HG03432 (cell line): Measurements from ENCODE around the gene CMAS.
"Not testable (repeated sequence)": the region's sequence is repeated elsewhere in the genome, so short reads cannot be mapped to it uniquely, and the experiment has no call there.

ENCODE experiments used
- ATAC-seq: cut with Tn5 transposase; IDR thresholded peaks from one replicate; pipeline ENCODE4 v1.9.1; 2021; ENCODE audit warnings: mild to moderate bottlenecking, moderate library complexity; ENCODE audit not compliant: unreplicated experiment

Gene CMAS

DNA sequence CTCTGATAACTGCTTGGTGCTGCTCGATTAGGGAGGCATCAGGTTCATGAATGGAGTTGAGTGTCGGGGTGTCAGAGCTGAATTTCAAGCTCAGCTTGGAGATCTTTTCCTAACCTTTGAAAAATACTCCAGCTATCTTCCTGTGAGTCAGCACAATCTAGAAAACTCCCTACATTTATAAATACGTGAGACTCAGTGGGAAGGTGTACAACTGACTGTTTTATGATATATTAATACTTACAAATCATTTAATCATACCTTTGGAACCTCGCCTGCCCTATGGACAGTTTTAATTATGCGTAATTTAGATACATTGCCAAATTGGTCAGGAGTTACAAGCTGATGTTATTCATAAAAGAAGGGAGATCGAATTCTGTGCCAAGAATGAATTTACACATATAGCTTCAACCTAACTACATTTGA, 961 bp downstream of the CMAS start:
- no peak for ATAC-seq

DNA sequence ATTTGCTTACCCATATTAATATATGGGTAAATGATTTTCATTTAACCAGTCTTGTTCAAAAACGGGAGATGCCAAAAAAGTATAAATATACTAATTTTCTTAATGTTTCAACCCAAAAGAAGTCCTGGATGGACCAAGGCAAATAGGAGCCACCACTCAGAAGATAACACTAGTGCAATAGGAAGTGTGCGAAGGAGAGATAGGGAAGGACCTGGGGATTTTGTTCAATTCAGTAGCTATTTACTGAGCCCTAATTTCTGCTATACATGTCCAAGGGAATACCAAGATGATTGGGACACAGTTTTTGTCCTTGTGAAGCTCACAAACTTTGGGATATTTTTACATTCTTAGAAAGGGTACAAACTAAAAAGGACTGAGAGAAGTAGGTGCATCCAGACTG, 1.5 kb downstream of the CMAS start:
- ATAC-seq, result no peak

GRCh38 chr12:22048351-22049041, 2.5 kb downstream of the CMAS start:
- no peak for ATAC-seq

- no peak for ATAC-seq
Measured at GRCh38 chr12:22050078-22050477, 4.1 kb downstream of the CMAS start.

DNA sequence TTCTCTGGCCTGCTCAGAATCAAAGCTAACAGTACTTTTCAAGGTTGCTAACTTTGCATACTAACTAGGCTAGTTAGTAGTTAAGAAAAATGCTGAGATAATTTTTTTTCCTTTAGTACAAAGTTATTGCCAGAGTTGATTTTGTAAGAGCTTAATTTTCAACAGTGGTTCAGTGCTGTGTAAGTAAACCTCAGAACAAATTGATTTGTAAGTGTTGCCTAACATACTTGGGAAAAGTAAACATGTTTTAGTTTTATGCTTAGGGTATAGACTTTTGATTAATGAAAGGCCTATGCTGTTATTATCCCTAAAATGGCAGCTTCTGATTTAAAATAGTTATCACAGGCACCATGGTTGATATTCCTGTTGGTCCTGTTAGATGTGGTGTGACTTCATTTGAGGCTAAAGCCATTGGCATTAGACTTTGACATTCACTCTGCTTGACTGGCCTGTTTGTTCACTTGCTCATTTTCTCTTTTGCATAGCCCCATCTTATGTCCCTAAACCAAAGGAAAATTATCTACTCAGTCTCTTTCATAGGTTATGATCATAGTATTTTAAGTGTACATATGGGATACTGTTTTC, 5.2 kb downstream of the CMAS start:
- no peak for ATAC-seq

DNA sequence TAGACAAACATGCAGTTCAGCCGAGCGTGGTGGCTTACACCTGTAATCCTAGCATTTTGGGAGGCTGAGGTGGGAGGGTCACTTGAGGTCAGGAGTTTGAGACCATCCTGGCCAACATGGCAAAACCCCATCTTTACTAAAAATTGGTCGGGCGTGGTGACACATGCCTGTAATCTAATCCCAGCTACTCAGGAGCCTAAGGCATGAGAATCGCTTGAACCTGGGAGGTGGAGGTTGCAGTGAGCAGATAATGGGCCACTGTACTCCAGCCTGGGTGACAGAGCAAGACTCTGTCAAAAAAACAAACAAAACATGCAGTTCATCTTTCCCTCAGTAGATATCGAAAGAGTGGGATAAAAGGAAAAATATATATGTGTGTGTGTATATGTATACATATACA, 7.0 kb downstream of the CMAS start:
- ATAC-seq, result not testable (repeated sequence)

DNA sequence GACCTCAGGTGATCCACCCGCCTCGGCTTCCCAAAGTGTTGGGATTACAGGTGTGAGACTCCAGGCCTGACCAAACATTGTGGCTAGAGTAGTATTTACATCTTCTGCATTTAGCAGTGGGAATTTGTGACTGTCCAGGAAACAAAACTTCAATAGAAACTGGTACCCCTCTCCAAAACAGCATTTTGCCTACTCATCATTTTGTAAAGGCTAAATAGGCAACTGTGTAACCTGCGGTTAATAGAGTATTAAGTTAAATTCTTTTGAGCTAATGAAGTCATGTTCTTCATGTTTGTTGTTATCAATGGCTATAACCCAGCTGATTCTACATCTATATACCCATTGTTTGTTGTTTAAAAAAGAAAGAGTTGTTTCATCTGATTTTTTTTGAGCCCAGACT, 8.1 kb downstream of the CMAS start:
- ATAC-seq, result no peak

GRCh38 chr12:22056607-22057006, 10.6 kb downstream of the CMAS start:
- no peak for ATAC-seq

DNA sequence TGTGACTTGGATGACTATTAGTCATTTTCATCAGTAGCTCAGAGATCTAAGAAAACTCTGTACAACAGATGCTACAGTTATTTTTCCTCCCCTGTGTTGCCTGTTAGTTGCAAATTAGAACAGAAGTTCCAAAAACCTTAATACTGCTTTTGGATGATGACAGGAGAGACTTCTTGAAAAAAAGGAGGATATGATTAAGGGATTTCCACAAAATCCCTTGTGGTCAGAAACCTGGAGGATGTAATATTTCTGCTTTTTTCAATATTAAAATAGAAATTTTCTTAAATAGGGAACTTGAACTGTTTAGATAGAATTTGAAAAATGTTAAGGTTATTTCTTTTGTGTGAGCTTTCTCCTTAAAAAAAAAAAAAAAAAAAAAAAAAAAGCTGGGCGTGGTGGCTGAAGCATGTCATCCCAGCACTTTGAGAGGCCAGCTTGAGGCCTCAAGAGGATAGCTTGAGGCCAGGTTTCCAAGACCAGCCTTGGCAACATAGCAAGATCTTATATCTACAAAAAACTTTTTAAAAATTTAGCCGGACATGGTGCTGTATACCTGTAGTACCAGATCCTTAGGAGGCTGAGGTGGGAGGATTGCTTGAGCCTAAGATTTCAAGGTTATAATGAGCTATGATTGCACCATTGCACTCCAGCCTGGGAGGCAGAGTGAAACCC, 14.1 kb downstream of the CMAS start:
- ATAC-seq, result no peak

DNA sequence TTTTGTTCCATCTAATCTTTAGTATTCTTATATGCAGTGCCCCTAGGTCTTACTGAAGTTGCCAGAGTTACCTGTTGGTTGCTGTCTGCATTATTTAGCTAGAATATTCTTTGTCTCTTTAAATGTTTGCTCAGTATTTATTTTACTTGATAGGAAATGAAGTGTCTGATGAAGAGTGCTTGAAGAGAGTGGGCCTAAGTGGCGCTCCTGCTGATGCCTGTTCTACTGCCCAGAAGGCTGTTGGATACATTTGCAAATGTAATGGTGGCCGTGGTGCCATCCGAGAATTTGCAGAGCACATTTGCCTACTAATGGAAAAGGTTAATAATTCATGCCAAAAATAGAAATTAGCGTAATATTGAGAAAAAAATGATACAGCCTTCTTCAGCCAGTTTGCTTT, 18.9 kb downstream of the CMAS start:
- ATAC-seq, result no peak

GRCh38 chr12:22066310-22066709, 20.3 kb downstream of the CMAS start:
- no peak for ATAC-seq

DNA sequence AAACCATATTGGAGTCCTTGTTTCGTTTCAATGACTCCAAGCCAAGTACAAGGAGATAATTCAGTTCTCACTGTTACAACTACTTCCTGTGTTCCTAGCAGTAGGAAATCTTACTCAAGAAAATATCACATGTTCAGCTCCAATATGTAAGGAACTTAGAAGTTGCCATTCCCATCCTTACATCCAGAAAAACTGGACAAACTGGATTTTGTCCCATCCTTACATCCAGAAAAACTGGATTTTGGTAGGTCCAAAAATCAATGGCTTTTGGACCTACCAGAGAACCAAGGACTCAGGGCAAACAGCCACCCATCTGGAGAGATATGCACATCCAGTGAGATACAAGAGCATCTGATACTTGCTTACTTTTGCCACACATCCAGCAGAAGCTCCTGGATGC, 23.8 kb downstream of the CMAS start:
- no peak for ATAC-seq

GRCh38 chr12:22082190-22082701, 36.2 kb downstream of the CMAS start:
- ATAC-seq, result no peak

- ATAC-seq, result peak; percentile 62
Measured at GRCh38 chr12:22083167-22083566, 37.1 kb downstream of the CMAS start.

DNA sequence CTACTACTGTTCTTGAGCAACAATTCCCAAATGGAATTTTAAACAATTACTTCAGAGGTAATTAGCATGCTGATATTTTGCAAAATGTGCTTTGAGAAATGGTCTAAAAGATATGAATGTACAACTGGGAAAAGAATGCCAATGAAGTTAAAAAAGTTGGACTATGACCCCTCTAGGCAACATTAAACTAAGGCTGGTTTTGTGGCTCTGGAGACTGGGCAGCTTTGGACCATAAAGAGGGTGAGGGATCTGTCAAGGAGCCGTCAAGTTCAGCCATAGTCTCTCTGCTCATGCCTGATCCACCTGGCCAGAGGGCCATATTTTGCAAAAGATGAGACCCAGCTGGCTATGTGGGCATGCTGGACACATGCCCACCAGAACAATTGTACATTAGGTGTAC, 38.8 kb downstream of the CMAS start:
- no peak for ATAC-seq

DNA sequence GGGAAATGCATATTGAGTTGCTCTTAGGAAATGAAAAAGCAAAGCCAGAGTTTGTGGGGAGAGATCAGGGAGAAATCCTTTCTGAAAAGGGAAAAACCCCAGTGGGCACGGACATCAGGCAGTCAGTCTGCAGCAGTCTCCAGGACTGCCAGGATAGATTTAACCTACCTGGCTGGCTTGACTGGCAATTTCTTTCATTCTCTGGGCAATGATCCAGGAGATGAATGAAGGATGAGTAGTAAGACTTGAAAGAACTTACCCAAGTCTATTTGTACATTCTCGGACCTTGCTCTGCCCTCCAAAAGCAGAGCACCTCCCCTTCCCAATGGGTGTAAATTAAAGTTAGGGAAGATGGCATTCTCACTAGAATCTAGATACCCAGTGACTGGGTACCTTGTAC, 42.9 kb downstream of the CMAS start:
- ATAC-seq, result no peak

DNA sequence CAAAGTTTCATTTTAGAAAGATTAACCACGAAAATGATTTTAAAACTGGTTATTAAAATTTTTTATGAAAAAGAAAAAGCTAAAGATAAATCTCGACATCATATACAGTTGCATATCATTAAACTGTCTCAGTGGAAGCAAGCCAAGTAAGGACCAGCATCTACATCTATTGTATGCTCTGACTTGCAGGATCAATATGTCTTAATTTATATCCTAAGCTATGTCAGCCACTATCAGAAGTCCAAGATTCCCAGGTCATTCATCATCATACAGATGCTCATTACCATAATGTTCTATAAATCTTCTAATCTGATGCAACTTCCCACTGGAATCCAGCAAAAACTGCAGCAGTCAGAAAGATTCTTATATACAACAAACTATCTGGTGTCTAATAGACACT, 43.5 kb downstream of the CMAS start:
- no peak for ATAC-seq

DNA sequence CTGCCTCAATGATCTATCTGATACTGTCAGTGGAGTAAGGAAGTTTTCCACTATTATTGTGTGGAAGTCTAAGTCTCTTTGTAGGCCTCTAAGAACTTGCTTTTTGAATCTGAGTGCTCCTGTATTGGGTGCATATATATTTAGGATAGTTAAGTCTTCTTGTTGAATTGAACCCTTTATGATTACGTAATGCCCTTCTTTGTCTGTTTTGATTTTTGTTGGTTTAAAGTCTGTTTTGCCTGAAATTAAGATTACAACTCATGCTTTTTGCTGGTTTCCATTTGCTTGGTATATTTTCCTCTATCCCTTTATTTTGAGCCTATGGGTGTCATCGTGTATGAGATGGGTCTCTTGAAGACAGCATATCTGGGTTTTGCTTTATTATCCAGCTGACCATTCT, 53.0 kb downstream of the CMAS start:
- not testable (repeated sequence) for ATAC-seq

DNA sequence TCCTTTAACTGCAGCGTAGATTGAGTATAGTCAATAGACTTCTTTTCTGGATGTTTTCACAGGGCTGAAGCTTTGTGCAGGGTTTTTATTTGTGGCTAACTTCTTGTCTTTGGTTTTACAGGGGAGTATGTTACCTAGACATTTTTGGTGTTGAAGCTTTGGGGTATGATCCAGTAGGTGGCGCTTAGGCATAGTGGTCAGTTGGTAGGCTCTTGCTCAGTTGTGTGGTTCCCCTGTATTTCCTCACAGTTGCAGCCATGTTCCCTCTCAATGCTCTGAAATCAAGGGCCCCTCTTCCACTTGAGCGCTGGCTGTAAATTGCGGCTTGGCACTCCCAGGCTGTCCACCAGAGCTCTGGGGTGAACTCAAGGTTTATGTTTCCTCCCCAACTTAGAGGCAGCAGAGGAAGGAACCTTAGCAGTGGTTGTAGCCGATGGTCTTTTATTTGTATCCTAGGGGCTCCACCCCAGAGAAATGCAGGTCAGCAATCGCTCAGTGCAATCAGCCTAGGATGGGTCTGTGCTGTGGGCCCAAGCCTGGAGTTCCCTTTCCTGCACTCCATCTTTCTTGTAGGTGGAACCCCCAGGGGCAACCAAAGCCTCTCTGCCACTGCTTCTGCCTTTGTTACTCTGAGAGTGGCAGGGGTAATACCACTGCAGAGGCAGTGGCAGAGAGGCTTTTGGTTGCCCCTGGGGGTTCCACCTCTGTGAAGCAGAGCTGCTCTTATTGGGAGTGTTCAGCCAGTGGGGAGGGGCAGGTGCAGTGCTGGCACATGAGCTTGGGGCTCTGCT, 55.1 kb downstream of the CMAS start:
- peak; percentile 65 for ATAC-seq

DNA sequence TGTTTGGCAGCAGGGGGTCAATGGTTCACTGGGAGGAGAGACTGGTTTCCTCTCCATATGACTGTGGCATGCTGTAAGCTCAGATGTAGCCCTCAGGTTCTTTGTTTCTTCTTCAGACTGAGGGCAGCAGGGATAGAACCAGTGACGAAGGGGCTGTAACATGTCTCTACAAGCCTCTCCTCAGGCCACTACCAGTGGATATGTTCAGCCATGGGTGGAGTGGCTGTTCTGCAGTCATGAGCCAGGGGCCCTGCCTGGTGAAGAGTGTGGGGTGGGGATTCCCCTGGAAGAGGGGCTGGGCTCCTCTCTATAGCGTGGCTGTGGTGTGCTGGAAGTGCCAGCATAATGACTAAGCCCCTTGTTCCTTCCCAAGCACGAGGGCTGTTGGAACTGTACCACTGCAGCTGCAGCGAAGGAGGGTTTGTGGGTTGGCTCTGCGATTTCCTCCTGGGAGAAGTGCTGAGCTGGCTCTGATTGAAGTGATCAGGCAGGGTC, 55.8 kb downstream of the CMAS start:
- peak; percentile 71 for ATAC-seq

GRCh38 chr12:22103418-22103817, 57.4 kb downstream of the CMAS start:
- no peak for ATAC-seq
